Neutrophil (primary cell): ENCODE measurements around the gene CPSF2.

Source experiments
- H3K27ac ChIP-seq: fragments of 200-600 bp; sonication (generic); 2 replicates; pipeline ENCODE4 v1.5.1; 2016; ENCODE audit warnings: mild to moderate bottlenecking, moderate library complexity
- H3K27me3 ChIP-seq: fragments of 200-600 bp; sonication (generic); 2 replicates; pipeline ENCODE4 v1.6.0; 2016; ENCODE audit warnings: mild to moderate bottlenecking
- H3K36me3 ChIP-seq: fragments of 200-600 bp; sonication (generic); 2 replicates; pipeline ENCODE4 v1.5.1; 2017
- H3K4me1 ChIP-seq, 2 experiments: fragments of 200-600 bp in 1 of 2; sonication (generic) in 1 of 2; 1 replicate in 1 of 2; 2 replicates in 1 of 2; pipeline versions ENCODE4 v1.5.1 to v1.6.1; 2013 to 2016; ENCODE audit warnings: low read depth in 1 of 2, low read length in 1 of 2, mild to moderate bottlenecking in 1 of 2, moderate library complexity in 1 of 2; ENCODE audit not compliant: control insufficient read depth in 1 of 2, insufficient read depth in 1 of 2
- H3K4me3 ChIP-seq, 2 experiments: fragments of 200-600 bp in 1 of 2; sonication (generic) in 1 of 2; 1 replicate in 1 of 2; 2 replicates in 1 of 2; pipeline ENCODE4 v1.5.1; 2013 to 2016; ENCODE audit warnings: low read depth in 1 of 2, low read length in 1 of 2, mild to moderate bottlenecking in 1 of 2, moderate library complexity in 1 of 2
- H3K9me3 ChIP-seq: fragments of 200-600 bp; sonication (generic); 2 replicates; pipeline ENCODE4 v1.5.1; 2016
- CTCF ChIP-seq: fragments of 200-600 bp; sonication (generic); IDR thresholded peaks from 2 replicates; pipeline ENCODE4 v1.5.1; 2016; ENCODE audit warnings: antibody characterized with exemption

The CPSF2 gene

GRCh38 chr14:92217936-92218335 lies 96.2 kb downstream of the CPSF2 start:
- H3K27me3 ChIP-seq: no peaks in the 10 kb centered on the region
- H3K36me3 ChIP-seq: no peaks in the 10 kb centered on the region
- H3K4me1 ChIP-seq: no peaks in the 10 kb centered on the region
- H3K4me3 ChIP-seq: no peak overlapping the region
- no peaks in the 10 kb centered on the region for H3K9me3 ChIP-seq
- H3K27ac ChIP-seq: no peak overlapping the region
- TF ChIP-seq CTCF: no peak
